Omental fat pad (tissue), 4 donors: ENCODE data around the gene C6orf62. TPM values are rescaled to one million over a fixed set of nuclear protein-coding genes. Genes with fewer than 3 reads are reported as not detected.
"Not testable (repeated sequence)": the region's sequence is repeated elsewhere in the genome, so short reads cannot be mapped to it uniquely, and the experiment has no call there.

ENCODE experiments used
- ATAC-seq: fragments of 150-250 bp; one replicate; pipeline ENCODE4 v1.9.1; 2016; ENCODE audit warnings: mild to moderate bottlenecking, moderate library complexity; ENCODE audit not compliant: low FRiP score
- DNase-seq: peaks from one replicate; pipeline ENCODE4 v3.0.0-alpha.2; 2019; ENCODE audit warnings: low spot score
- total RNA-seq, 4 donors: library from RNA; depleted of rRNA; stranded (reverse); fragments of >200 nt; gene quantifications; one replicate each; pipeline ENCODE4 v1.1.0, GENCODE V29; 2016
- TF ChIP-seq, protein P1 (sequence below), 3 donors: fragments of 450-650 bp; IDR thresholded peaks; one replicate each; pipeline ENCODE4 v1.5.1; 2016 to 2017; ENCODE audit warnings: antibody characterized with exemption in 3 of 3, mild to moderate bottlenecking in 3 of 3, moderate library complexity in 2 of 3

The C6orf62 gene
- total RNA-seq, 4 donors from 2014 or later = 54.4 to 81.3 (median 78.4) TPM

DNA sequence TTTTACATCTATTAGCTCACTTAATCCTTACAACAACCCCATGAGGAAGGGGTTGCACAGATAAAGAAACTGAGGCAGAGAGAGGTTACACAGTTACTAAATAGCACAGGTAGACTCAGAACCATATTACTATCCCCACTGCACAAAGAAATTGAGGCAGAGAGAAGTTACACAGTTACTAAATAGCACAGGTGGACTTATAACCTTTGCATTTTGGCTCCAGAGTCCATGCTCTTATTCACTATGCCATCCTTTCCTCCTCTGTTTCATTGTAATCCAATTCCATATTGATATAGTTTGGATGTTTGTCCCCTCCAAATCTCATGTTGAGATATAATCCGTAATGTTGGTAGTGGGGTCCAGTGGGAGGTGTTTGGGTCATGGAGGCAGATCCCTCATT lies 55.8 kb downstream of the C6orf62 start:
- DNase-seq = no peak
- ATAC-seq = no peak
- TF ChIP-seq, protein P1, sequence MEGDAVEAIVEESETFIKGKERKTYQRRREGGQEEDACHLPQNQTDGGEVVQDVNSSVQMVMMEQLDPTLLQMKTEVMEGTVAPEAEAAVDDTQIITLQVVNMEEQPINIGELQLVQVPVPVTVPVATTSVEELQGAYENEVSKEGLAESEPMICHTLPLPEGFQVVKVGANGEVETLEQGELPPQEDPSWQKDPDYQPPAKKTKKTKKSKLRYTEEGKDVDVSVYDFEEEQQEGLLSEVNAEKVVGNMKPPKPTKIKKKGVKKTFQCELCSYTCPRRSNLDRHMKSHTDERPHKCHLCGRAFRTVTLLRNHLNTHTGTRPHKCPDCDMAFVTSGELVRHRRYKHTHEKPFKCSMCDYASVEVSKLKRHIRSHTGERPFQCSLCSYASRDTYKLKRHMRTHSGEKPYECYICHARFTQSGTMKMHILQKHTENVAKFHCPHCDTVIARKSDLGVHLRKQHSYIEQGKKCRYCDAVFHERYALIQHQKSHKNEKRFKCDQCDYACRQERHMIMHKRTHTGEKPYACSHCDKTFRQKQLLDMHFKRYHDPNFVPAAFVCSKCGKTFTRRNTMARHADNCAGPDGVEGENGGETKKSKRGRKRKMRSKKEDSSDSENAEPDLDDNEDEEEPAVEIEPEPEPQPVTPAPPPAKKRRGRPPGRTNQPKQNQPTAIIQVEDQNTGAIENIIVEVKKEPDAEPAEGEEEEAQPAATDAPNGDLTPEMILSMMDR (IDR thresholded peaks at IDR 0.05) = no peak

DNA sequence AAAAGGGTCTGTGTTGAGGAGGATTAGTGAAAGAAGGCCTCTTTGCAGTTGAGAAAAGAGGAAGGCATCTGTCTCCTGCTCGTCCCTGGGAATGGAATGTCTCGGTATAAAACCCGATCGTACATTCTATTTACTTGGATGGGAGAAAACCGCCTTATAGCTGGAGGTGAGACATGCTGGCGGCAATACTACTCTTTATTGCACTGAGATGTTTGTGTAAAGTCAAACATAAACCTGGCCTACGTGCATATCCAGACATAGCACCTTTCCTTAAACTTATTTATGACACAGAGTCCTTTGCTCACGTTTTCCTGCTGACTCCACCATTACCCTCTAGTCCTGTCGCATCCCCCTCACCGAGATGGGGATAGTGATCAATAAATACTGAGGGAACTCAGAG lies 56.7 kb downstream of the C6orf62 start:
- DNase-seq (no peak), ATAC-seq (no peak)
- TF ChIP-seq, protein P1 (IDR thresholded peaks at IDR 0.05) = no peak

DNA sequence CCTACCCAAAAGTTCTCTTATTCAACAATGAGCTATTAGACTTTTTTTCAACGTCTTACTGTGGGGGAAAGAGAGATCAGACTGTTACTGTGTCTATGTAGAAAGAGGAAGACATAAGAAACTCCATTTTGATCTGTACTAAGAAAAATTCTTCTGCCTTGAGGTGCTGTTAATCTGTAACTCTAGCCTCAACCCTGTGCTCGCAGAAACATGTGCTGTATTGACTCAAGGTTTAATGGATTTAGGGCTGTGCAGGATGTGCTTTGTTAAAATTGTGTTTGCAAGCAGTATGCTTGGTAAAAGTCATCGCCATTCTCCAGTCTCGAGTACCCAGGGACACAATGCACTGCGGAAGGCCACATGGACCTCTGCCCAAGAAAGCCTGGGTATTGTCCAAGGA lies 57.2 kb downstream of the C6orf62 start:
- not testable (repeated sequence) for DNase-seq, ATAC-seq

DNA sequence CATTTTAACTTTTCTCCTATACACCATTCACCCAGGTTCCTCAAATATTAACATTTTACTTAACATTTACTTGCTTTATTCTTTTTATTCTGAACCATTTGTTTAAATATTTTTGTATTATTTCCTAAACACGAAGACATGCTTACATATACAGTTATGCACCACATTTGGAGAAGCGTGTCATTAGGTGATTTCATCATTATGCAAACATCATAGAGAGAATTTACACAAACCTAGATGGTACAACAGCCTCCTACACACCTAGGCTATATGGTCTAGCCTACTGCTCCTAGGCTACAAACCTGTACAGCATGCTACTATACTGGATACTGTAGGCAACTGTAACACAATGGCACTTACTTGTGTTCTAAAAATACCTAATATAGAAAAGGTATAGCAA lies 58.8 kb downstream of the C6orf62 start:
- no peak for DNase-seq
- ATAC-seq = no peak
- TF ChIP-seq, protein P1 (IDR thresholded peaks at IDR 0.05) = no peak

DNA sequence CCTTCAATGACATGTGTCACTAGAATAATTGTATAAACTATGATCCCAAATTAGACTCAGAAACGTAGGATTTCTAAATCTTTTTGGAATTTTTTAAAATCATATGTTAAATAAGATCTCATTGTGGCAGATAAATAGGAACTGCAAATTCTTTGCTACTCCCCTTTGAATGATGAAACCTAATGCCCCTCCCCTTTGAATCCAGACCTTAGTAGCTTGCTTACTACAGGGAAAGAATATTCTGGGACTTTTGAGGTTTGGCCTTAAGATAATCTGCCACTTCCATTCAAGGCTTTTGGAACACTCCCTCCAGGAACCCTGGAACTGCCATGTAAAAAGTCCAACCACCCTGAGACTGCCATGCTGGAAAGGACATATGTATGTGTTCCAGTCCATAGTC lies 59.4 kb downstream of the C6orf62 start:
- ATAC-seq = no peak
- TF ChIP-seq, protein P1 (IDR thresholded peaks at IDR 0.05) = no peak

DNA sequence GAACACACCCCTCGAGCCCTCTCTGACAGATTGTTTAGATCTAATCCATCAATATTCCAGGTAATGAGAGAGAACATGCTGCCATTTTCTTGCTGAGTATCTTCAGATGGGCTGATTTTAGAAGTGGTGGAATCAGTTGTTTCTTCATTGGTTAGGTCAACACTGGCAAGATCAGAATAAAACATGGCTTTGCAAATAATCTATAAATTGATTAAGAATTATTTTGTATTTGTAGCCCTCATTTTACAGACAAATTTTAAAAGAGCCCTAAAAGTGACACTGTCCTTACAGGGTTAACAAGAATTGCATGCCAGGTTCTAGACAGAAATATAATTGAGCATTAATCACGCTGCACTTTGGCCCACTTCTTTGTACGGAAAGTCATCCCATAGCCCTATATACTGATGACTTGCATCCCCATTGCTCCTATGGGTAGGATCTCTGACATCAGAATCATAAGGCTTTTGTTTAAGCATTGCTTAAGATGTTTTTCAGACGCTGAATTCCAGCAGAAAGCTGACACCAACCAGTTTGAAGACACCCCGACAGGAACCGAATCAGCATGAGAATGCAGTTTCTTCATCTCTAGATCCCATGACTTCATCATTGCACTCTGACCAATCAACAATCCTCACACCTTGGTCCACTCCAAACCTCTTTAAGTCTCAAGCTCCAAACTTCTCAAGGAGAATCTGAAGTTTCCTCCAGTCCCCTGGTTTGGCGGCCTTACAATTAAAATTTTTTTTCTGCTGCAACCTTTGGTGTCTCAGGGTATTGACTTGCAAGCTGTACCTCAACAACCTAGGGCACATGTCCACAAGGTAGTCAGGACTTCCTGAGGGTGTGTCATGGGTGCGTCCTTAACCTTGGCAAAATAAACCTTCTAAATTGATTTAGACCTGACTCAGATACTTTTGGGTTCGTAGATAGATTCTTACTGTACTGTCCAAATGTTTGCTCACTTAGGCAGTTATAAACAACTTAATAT lies 60.1 kb downstream of the C6orf62 start:
- TF ChIP-seq, protein P1 (IDR thresholded peaks at IDR 0.05) = no peak
- no peak for DNase-seq
- ATAC-seq = no peak

More for the DNA sequence above, 59.4 kb downstream of the C6orf62 start:
- no peak for DNase-seq

DNA sequence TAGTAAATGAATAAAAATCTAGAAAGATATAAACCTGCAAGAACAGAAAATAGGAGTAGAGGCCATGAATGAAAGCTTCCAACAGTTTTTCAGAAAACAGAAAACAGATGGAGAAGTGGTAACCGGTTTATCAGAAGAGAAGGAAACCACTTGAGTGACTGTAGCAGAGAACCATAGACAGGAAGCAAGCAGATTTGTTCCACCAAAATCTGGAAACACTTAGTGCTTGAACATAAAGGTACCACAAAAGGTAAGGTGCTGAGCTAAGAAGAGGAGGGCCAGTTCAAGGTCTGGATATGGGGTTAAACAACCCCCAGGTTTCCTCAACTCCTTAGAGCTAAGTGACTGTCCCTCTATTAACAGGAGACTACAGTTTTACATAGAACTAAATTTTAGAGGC lies 63.7 kb downstream of the C6orf62 start:
- no peak for DNase-seq
- no peak for ATAC-seq
- TF ChIP-seq, protein P1 (IDR thresholded peaks at IDR 0.05) = no peak

Other genes starting within 250 kb of the C6orf62 start
- 1 to 10 TPM; 3.6 to 9.7 (median 5.5) TPM for gene GPLD1, start 229.6 kb downstream of the C6orf62 start, total RNA-seq
- 1 to 10 TPM; 3.8 to 6.1 (median 4.9) TPM for gene ALDH5A1, start 224.2 kb downstream of the C6orf62 start, total RNA-seq
- under 1 TPM; 0.09 to 0.16 (median 0.12) TPM for gene KIAA0319, start 73.0 kb downstream of the C6orf62 start, total RNA-seq
- 10 to 100 TPM; 24.0 to 40.2 (median 33.1) TPM for gene TDP2, start 52.3 kb downstream of the C6orf62 start, total RNA-seq
- 10 to 100 TPM in 1 of 4 donors, 1 to 10 TPM in 3; 5.8 to 10.4 (median 7.7) TPM for gene ACOT13, start 52.1 kb downstream of the C6orf62 start, total RNA-seq
- 10 to 100 TPM in 1 of 4 donors, 1 to 10 TPM in 3; 4.5 to 12.8 (median 7.4) TPM for gene GMNN, start 55.8 kb upstream of the C6orf62 start, total RNA-seq
- gene ARMH2, start 79.8 kb upstream of the C6orf62 start, total RNA-seq = under 1 TPM in 1 of 4 donors, not detected in 3; 0.84 TPM
- gene RIPOR2, start 216.8 kb upstream of the C6orf62 start, total RNA-seq = 10 to 100 TPM; 13.9 to 75.0 (median 15.0) TPM